Gastroesophageal sphincter (tissue), 3 donors: ENCODE data around the gene KIAA1755.

Experiments used
- CTCF ChIP-seq, 4 experiments: fragments of 200-600 bp in 2 of 4; fragments of 450-650 bp in 2 of 4; sonication (generic) in 1 of 4; IDR thresholded peaks; one replicate each; pipeline ENCODE4 v1.5.1; 2017 to 2019; ENCODE audit warnings: antibody characterized with exemption in 4 of 4, mild to moderate bottlenecking in 2 of 4, moderate library complexity in 2 of 4
- POLR2A ChIP-seq, 2 donors: fragments of 450-650 bp; IDR thresholded peaks; one replicate each; pipeline ENCODE4 v1.6.1; 2017; ENCODE audit warnings: antibody characterized with exemption in 2 of 2, mild to moderate bottlenecking in 2 of 2, moderate library complexity in 1 of 2

- no peak for TF ChIP-seq CTCF (IDR thresholded peaks at IDR 0.05)
- no peak for TF ChIP-seq POLR2A (IDR thresholded peaks at IDR 0.05)
Observed at GRCh38 chr20:38260025-38260377, 534 bp downstream of the KIAA1755 start.
